Suprapubic skin (tissue), 4 donors: Measurements from ENCODE around the gene LRRC28.

Experiments
- EP300 ChIP-seq: sonication (generic); formaldehyde crosslinking; IDR thresholded peaks from one replicate; pipeline ENCODE4 v1.6.1; 2017; ENCODE audit warnings: antibody characterized with exemption
- POLR2A ChIP-seq, 2 donors: fragments of 450-650 bp; IDR thresholded peaks; one replicate each; pipeline ENCODE4 v1.6.1; 2017; ENCODE audit warnings: antibody characterized with exemption in 2 of 2, mild to moderate bottlenecking in 2 of 2, moderate library complexity in 2 of 2
- POLR2AphosphoS5 ChIP-seq, 3 donors: sonication (generic); formaldehyde crosslinking; IDR thresholded peaks; one replicate each; pipeline ENCODE4 v1.6.1; 2017; ENCODE audit warnings: antibody characterized with exemption in 3 of 3
- TF ChIP-seq, protein P1 (sequence below), 2 donors: fragments of 200-600 bp in 1 of 2; fragments of 450-650 bp in 1 of 2; sonication (generic) in 1 of 2; IDR thresholded peaks; one replicate each; pipeline ENCODE4 v1.5.1; 2016 to 2019; ENCODE audit warnings: antibody characterized with exemption in 2 of 2, mild to moderate bottlenecking in 1 of 2, moderate library complexity in 1 of 2

DNA sequence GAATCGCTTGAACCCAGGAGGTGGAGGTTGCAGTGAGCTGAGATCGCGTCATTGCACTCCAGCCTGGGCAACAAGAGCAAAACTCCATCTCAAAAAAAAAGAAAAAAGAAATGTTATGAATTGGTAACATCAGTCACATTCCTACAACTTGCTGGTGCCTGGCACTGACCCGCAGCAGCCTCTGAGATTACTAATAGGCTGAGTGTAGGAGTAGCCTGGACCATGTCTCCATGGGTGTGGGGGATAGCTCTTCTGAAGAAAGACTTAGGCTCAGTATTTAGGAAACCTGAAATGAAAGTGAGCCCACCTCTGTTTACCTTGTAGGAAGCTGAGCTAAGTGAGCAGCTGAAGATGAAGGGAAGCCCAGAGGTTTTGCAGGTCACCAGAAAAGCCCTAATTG is 148.3 kb downstream of the LRRC28 start:
- TF ChIP-seq, protein P1, sequence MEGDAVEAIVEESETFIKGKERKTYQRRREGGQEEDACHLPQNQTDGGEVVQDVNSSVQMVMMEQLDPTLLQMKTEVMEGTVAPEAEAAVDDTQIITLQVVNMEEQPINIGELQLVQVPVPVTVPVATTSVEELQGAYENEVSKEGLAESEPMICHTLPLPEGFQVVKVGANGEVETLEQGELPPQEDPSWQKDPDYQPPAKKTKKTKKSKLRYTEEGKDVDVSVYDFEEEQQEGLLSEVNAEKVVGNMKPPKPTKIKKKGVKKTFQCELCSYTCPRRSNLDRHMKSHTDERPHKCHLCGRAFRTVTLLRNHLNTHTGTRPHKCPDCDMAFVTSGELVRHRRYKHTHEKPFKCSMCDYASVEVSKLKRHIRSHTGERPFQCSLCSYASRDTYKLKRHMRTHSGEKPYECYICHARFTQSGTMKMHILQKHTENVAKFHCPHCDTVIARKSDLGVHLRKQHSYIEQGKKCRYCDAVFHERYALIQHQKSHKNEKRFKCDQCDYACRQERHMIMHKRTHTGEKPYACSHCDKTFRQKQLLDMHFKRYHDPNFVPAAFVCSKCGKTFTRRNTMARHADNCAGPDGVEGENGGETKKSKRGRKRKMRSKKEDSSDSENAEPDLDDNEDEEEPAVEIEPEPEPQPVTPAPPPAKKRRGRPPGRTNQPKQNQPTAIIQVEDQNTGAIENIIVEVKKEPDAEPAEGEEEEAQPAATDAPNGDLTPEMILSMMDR (IDR thresholded peaks at IDR 0.05): no peak
- no peak for TF ChIP-seq EP300
- no peak for TF ChIP-seq POLR2A (IDR thresholded peaks at IDR 0.05)
- no peak for TF ChIP-seq POLR2AphosphoS5 (IDR thresholded peaks at IDR 0.05)
